PC-3 (cell line): ENCODE results near the gene TBC1D16. TPM values are rescaled to one million over a fixed set of nuclear protein-coding genes. Genes with fewer than 3 reads are reported as not detected.

Experiments
- ATAC-seq: fragments of 200-7000 bp; cut with Tn5 transposase; 2 replicates; pipeline ENCODE4 v1.9.1; 2020; ENCODE audit warnings: mild to moderate bottlenecking, moderate library complexity
- BruUV-seq: library from RNA; stranded (reverse); fragments of 400-500 nt; replicated peaks from 2 replicates; lab custom pipeline; 2021; lab: Mats Ljungman, UMichigan
- CTCF ChIA-PET: fragments of 300-600 bp; sonication (Branson Sonifier 250); formaldehyde crosslinking; loops from one replicate; lab custom pipeline; 2022; ENCODE audit warnings: antibody characterized with exemption; lab: Charles Lee
- POLR2A ChIA-PET: fragments of 300-600 bp; sonication (Branson Sonifier 250); formaldehyde crosslinking; loops from one replicate; lab custom pipeline; 2022; ENCODE audit warnings: antibody characterized with exemption; ENCODE audit not compliant: unreplicated experiment; lab: Charles Lee
- DNase-seq: peaks from one replicate; pipeline ENCODE4 v3.0.0-alpha.2; 2015
- H2AFZ ChIP-seq: fragments of 300-600 bp; sonication (generic); 2 replicates; pipeline ENCODE4 v1.6.0; 2016; ENCODE audit warnings: antibody characterized with exemption, low read length
- H3F3A ChIP-seq: fragments of 300-600 bp; sonication (generic); one replicate; pipeline ENCODE4 v1.6.0; 2017; ENCODE audit warnings: antibody characterized with exemption, low read length, control low read depth, mild to moderate bottlenecking; ENCODE audit not compliant: unreplicated experiment
- H3K27ac ChIP-seq: fragments of 300-600 bp; sonication (generic); 2 replicates; pipeline ENCODE4 v1.5.1; 2016; ENCODE audit warnings: mild to moderate bottlenecking, low read length
- H3K27me3 ChIP-seq: fragments of 300-600 bp; sonication (generic); 2 replicates; pipeline ENCODE4 v1.6.1; 2016; ENCODE audit warnings: low read length, mixed read lengths
- H3K36me3 ChIP-seq: fragments of 300-600 bp; sonication (generic); 2 replicates; pipeline ENCODE4 v1.6.1; 2016; ENCODE audit warnings: low read depth, mixed run types, low read length, mixed read lengths
- H3K4me1 ChIP-seq: fragments of 300-600 bp; sonication (generic); 2 replicates; pipeline ENCODE4 v1.5.1; 2016; ENCODE audit warnings: low read length; ENCODE audit not compliant: insufficient read depth
- H3K4me2 ChIP-seq: fragments of 300-600 bp; sonication (generic); 2 replicates; pipeline ENCODE4 v1.6.0; 2016; ENCODE audit warnings: low read length
- H3K4me3 ChIP-seq: fragments of 300-600 bp; sonication (generic); 2 replicates; pipeline ENCODE4 v1.5.1; 2016; ENCODE audit warnings: mild to moderate bottlenecking, low read length, mixed read lengths
- H3K79me2 ChIP-seq: fragments of 300-600 bp; sonication (generic); 2 replicates; pipeline ENCODE4 v1.6.1; 2017; ENCODE audit warnings: low read length, mixed read lengths
- H3K9ac ChIP-seq: fragments of 300-600 bp; sonication (generic); 2 replicates; pipeline ENCODE4 v1.6.0; 2016; ENCODE audit warnings: mild to moderate bottlenecking, low read length
- H3K9me2 ChIP-seq: fragments of 300-600 bp; sonication (generic); replicated peaks from 2 replicates; pipeline ENCODE4 v1.6.1; 2016; ENCODE audit warnings: mixed run types, low read length, mixed read lengths
- H3K9me3 ChIP-seq: fragments of 300-600 bp; sonication (generic); 2 replicates; pipeline ENCODE4 v1.6.1; 2016; ENCODE audit warnings: low read length, mixed read lengths
- H4K20me1 ChIP-seq: fragments of 300-600 bp; sonication (generic); 2 replicates; pipeline ENCODE4 v1.6.1; 2016; ENCODE audit warnings: low read length, mixed read lengths
- EZH2 ChIP-seq: fragments of 300-600 bp; sonication (generic); IDR thresholded peaks from one replicate; pipeline ENCODE4 v1.6.1; 2017; ENCODE audit warnings: antibody characterized with exemption, mild to moderate bottlenecking, low read length; ENCODE audit not compliant: unreplicated experiment
- EZH2phosphoT487 ChIP-seq: fragments of 300-600 bp; sonication (generic); IDR thresholded peaks from 2 replicates; pipeline ENCODE4 v1.6.1; 2018; ENCODE audit warnings: mild to moderate bottlenecking, antibody characterized with exemption, low read length, borderline replicate concordance
- intact Hi-C: fragments of 100-400 bp; cut with micrococcal nuclease; formaldehyde crosslinking; loops from 2 replicates; pipeline ENCODE4 v1.9.0; 2023
- total RNA-seq: library from RNA; depleted of rRNA; stranded (reverse); fragments of >200 nt; gene quantifications from 2 replicates; pipeline ENCODE4 v1.2.3, GENCODE V29; 2014
- TF ChIP-seq, protein P1 (sequence below): fragments of 300-600 bp; sonication (generic); conservative IDR thresholded peaks from 2 replicates; pipeline ENCODE4 v1.5.1; 2017; ENCODE audit warnings: antibody characterized with exemption, low read depth, mild to moderate bottlenecking, low read length

TBC1D16 gene
- total RNA-seq, 1 experiment from 2014 or later = 23.7 TPM

DNA sequence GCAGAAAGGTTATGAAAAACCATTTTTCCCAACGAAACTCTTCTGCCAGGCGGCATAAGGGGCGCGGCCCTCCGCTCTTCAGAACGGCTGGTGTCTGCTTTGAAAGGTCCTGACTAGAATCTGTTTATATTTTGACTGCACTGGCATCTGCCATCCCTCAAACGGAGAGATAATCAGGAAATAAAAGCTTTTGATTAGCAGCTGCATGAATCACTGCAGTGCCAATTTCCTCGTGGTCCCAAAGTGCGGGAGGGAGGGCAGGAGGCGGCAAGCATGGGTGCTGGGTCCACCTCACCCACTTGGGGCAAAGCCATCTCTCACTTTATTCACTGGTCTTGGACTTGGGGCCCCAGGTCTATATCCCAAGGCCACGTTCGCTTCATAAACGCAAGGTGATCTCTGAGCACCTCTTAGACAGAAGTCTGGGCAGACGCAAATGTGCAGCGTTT, 49.7 kb downstream of the TBC1D16 start:
- ChIA-PET CTCF (no interaction called here), POLR2A (no interaction called here)
- Histone ChIP-seq H3K36me3 (no peaks in the 10 kb centered on the region), H3K27ac (no peak overlapping the region), H3K27me3 (no peaks in the 10 kb centered on the region), H3K9ac (no peak overlapping the region), H2AFZ (no peak overlapping the region), H3K9me3 (no peaks in the 10 kb centered on the region), H3K4me2 (no peak overlapping the region), H3K4me1 (peaks cover 24% of the 10 kb centered on the region), H3K79me2 (no peaks in the 10 kb centered on the region), H3K9me2 (no peaks in the 10 kb centered on the region), H4K20me1 (no peaks in the 10 kb centered on the region), H3F3A (peaks cover 4% of the 10 kb centered on the region), H3K4me3 (no peak overlapping the region)
- ATAC-seq = no peak
- DNase-seq = no peak
- no TSS peak for BruUV-seq
- TF ChIP-seq, protein P1, sequence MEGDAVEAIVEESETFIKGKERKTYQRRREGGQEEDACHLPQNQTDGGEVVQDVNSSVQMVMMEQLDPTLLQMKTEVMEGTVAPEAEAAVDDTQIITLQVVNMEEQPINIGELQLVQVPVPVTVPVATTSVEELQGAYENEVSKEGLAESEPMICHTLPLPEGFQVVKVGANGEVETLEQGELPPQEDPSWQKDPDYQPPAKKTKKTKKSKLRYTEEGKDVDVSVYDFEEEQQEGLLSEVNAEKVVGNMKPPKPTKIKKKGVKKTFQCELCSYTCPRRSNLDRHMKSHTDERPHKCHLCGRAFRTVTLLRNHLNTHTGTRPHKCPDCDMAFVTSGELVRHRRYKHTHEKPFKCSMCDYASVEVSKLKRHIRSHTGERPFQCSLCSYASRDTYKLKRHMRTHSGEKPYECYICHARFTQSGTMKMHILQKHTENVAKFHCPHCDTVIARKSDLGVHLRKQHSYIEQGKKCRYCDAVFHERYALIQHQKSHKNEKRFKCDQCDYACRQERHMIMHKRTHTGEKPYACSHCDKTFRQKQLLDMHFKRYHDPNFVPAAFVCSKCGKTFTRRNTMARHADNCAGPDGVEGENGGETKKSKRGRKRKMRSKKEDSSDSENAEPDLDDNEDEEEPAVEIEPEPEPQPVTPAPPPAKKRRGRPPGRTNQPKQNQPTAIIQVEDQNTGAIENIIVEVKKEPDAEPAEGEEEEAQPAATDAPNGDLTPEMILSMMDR = no peak
- TF ChIP-seq EZH2phosphoT487 (no peak), EZH2 (no peak)
- intact Hi-C loops = loop anchor here (5.0 kb wide), 1 partner anchor 54 kb away; no protein-coding TSS in a partner anchor

DNA sequence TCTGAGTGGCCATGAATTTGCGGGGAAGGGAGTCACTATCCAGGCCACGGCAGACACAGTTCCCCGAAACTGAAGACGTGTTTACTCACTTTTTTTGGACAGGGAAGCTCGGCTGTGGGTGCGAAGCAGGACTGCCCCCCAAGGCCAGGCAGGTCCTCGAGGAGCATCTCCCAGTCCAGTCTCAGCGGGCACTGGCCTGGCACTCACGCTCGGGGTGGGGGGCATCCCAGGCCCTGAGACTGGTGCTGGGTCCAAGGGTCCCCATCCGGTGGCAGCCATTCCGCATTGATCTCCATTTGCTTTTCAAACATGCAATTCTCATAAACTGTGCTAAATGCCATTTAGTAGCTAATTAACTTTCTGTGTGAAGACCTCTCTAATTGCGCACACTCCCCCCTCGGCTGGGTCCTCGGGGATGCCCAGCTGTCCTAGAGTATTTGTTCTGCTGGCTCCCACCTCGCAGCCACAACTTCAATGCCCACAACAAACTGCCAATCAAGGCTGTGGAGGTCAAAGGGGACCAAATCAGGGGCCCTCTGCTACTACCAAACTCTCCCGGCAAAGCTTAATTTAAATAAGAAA, 50.2 kb downstream of the TBC1D16 start:
- ATAC-seq (no peak), DNase-seq (no peak)
- CTCF ChIA-PET = no interaction called here
- no TSS peak for BruUV-seq
- POLR2A ChIA-PET = no interaction called here
- intact Hi-C loops = loop anchor here (5.0 kb wide), 1 partner anchor 53 kb away; no protein-coding TSS in a partner anchor
- Histone ChIP-seq H3K4me2 (no peak overlapping the region), H4K20me1 (no peaks in the 10 kb centered on the region), H3F3A (peaks cover 4% of the 10 kb centered on the region), H3K9me3 (no peaks in the 10 kb centered on the region), H3K9me2 (no peaks in the 10 kb centered on the region), H3K27me3 (no peaks in the 10 kb centered on the region), H3K4me1 (peaks cover 24% of the 10 kb centered on the region), H3K4me3 (no peak overlapping the region), H3K9ac (no peak overlapping the region), H3K79me2 (no peaks in the 10 kb centered on the region), H3K27ac (no peak overlapping the region), H2AFZ (no peak overlapping the region), H3K36me3 (no peaks in the 10 kb centered on the region)
- TF ChIP-seq EZH2 (no peak), EZH2phosphoT487 (no peak)
- TF ChIP-seq, protein P1 = no peak

GRCh38 chr17:79984877-79985276, 50.8 kb downstream of the TBC1D16 start:
- H3K27ac ChIP-seq = no peak overlapping the region

More at GRCh38 chr17:79984877-79985276, 50.8 kb downstream of the TBC1D16 start:
- no peaks in the 10 kb centered on the region for H3K36me3 ChIP-seq
- no peak overlapping the region for H2AFZ ChIP-seq
- H3K27me3 ChIP-seq = no peaks in the 10 kb centered on the region
- CTCF ChIA-PET = no interaction called here
- POLR2A ChIA-PET = no interaction called here
- no peaks in the 10 kb centered on the region for H3K9me2 ChIP-seq
- ATAC-seq = no peak
- TF ChIP-seq, protein P1 = no peak
- TF ChIP-seq EZH2phosphoT487 (no peak), EZH2 (no peak)
- intact Hi-C loops = loop anchor here (5.0 kb wide), 1 partner anchor 53 kb away; no protein-coding TSS in a partner anchor
- H3K4me3 ChIP-seq = no peak overlapping the region
- H3K4me2 ChIP-seq = no peak overlapping the region
- H4K20me1 ChIP-seq = no peaks in the 10 kb centered on the region
- H3K79me2 ChIP-seq = no peaks in the 10 kb centered on the region
- H3K9ac ChIP-seq = no peak overlapping the region
- H3K9me3 ChIP-seq = no peaks in the 10 kb centered on the region
- peaks cover 4% of the 10 kb centered on the region for H3F3A ChIP-seq
- BruUV-seq = no TSS peak
- H3K4me1 ChIP-seq = peaks cover 24% of the 10 kb centered on the region
- no peak for DNase-seq
